Activated CD4-positive, CD25-positive, alpha-beta regulatory T cell treated with anti-CD3 and anti-CD28 coated beads, Interleukin-2, amount 50 U/mL, for 72 hours (primary cell): ENCODE data around the gene ODAD4.

ENCODE experiments used
- DNase-seq: peaks from one replicate; pipeline ENCODE4 v3.0.0; 2021

Gene ODAD4, protein sequence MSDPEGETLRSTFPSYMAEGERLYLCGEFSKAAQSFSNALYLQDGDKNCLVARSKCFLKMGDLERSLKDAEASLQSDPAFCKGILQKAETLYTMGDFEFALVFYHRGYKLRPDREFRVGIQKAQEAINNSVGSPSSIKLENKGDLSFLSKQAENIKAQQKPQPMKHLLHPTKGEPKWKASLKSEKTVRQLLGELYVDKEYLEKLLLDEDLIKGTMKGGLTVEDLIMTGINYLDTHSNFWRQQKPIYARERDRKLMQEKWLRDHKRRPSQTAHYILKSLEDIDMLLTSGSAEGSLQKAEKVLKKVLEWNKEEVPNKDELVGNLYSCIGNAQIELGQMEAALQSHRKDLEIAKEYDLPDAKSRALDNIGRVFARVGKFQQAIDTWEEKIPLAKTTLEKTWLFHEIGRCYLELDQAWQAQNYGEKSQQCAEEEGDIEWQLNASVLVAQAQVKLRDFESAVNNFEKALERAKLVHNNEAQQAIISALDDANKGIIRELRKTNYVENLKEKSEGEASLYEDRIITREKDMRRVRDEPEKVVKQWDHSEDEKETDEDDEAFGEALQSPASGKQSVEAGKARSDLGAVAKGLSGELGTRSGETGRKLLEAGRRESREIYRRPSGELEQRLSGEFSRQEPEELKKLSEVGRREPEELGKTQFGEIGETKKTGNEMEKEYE

DNA sequence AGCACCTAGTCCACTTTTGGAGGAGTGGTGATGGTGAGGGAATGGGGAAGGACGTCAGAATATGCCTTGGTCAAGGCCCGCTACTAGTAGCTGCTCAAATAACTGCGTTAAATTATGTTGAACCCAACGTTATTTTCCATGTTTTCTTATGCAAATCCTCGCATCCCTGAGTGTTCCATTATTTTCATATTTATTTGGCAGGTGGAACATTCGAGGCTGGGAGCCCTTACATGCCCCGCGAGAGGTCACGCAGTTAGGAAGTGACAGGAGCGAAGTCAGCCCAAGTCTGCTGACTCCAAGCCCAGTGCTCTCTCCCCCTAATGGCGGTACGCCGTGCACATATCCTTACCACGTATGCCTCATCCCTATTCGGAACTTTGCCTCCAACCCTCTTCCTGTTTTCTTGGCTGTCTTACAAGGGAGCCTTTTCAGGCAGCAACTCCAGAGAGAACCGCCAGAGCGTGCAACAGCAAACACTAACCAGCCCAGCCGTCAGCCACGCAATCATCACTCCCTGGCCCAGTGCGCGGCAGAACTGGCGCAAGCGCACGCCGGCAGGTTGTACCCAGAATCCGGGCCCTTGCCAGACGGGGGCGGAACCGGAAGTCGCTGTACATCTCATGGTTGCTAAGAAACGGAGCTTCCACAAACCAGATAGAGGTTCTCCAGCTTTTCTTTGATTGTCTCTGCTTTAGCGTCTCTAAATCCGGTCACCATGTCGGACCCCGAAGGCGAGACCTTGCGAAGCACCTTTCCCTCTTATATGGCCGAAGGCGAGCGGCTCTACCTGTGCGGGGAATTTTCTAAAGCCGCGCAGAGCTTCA is at the start of gene ODAD4:
Gene ODAD4 (plus strand): TSS at position 609 of the 824 bp plus-strand sequence. CDS start 107 bp downstream, at position 716.
- DNase-seq = peak; percentile 94

DNA sequence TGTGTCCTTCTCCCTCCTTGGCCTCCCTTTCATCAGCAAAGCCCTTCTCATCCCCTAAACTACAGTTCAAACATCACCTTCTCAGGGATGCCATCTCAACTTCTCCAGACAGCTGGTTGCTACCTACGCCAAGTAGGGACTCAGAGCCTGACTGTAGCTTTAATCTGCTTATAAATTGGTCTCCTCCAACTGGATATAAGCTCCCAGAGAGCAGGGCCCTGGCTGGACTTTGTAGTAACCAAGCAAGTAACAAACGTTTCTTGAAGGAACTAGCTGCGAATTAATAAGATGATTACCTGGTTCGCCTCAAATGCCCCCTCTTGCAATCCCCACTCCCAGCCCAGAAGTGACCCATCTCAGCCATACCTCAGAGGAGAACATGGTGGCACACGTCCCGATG is 47.7 kb upstream of the ODAD4 start:
- no peak for DNase-seq

DNA sequence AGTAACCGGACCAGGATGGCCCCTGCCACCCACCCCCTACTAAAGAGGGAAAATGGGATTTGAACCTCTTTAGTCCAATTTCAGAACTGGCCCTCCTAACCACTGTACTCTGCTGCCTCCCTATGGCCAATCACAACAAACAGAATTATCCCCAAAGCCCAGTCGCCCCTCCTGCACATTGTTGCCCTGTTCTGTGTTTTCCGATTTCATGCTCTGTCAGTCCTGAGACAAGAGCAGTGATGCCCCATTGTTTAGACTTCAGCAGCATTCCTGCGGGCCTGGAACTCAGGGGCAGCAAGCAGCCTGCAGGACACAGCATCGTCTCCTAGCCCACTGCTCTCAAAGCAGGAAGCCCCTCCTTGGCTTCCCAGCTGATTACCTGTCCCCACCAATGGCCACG is 44.7 kb upstream of the ODAD4 start:
- no peak for DNase-seq

- DNase-seq = no peak
Measured at GRCh38 chr17:41888332-41888965, 42.0 kb upstream of the ODAD4 start.

GRCh38 chr17:41891135-41892020 is 39.0 kb upstream of the ODAD4 start:
- no peak for DNase-seq

- DNase-seq = no peak
Measured at GRCh38 chr17:41892021-41892376, 38.4 kb upstream of the ODAD4 start.

- no peak for DNase-seq
Measured at GRCh38 chr17:41893384-41893783, 37.0 kb upstream of the ODAD4 start.

DNA sequence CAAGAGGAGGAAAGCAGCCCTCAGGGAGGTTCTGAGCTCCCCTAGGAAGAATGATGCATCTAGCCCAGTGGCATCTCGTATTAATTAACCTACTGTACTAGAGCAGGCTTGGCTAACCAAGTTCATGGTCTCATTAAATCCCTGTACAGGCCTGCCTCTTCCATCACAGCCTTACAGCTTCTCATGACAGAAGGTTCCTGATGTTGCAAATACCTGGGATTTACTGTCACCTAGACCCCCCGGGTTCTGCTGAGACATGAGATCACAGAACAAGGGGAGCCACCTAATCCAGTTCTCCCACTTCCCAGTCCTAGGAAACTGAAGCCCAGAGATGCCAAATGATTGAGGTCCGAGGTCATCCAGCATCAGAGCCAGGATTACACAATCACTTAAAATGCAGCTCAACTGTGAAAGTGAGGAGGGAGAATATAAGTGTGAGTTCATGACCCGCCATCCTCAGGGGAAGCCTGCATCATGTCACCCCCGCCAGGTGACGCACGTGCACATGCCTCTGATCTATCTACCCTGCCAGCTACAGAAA is 35.6 kb upstream of the ODAD4 start:
- no peak for DNase-seq

DNA sequence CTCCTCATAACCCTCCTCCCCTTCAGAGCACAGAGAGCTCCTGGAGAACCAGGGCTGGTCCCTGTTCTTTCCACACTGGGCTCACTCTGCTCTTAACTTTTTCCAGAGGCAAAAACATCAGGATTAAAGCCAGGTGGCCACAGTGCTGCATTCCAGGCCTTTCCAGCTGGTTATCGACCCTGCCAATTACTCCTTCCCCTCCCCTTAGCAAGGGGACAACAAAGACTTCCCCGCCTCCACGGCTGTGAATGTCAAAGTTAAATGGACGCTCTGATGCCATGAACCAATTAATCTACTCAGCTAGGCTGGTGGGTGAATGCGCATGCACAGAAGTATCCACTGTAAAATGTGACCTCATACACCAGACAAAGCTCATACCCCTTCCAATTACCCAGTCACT is 34.8 kb upstream of the ODAD4 start:
- DNase-seq = no peak

DNA sequence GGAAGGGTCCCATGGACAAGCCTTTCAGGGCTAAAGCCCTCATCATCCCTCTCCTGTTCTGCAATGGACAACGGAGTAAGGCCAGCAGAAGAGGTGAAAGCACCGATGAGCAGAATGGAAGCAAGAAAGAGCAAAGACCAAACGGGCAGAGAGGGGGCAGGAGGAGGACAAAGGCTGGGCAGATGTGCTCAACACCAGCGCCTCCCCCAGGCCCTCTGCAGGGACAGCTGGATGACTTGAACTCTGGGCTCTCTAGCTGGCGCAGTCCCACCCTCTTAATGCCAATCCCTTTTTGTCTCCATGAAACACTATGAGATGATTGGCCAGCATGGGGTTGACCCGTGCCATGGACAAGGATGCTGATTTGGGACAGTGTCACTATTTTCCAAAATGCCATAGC is 33.7 kb upstream of the ODAD4 start:
- no peak for DNase-seq

- DNase-seq = no peak
Measured at GRCh38 chr17:41901646-41902045, 28.8 kb upstream of the ODAD4 start.

DNA sequence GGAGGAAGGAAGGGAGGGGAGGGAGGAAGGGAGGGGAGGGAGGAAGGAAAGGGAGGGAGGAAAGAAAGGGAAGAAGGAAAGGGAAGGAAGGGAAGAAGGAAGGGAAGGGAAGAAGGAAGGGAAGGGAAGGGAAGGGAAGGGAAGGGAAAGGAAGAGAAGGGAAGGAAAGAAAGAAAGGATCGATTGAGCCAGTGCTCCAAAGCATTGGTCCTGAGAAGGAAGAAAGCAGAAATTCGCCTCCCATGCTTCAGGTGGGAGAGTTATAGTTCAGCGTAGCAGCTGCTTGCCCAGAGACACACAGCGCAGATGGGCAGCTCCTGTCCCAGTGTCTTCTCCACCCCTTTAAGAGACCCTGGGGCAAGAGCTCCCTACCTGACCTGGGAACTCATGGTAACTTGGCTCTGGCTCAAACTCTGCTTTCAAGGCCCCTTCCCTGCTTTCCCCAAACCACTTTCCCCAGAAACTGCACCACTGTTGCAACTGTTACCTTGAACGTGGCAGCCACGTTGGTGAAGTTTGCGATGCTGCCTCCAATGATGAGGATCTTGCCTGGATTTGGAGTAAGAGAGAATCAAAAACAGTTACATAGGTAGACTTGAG is 26.1 kb upstream of the ODAD4 start:
- DNase-seq = no peak

GRCh38 chr17:41905172-41905571 is 25.2 kb upstream of the ODAD4 start:
- no peak for DNase-seq

- no peak for DNase-seq
Measured at GRCh38 chr17:41906465-41907184, 23.8 kb upstream of the ODAD4 start.

DNA sequence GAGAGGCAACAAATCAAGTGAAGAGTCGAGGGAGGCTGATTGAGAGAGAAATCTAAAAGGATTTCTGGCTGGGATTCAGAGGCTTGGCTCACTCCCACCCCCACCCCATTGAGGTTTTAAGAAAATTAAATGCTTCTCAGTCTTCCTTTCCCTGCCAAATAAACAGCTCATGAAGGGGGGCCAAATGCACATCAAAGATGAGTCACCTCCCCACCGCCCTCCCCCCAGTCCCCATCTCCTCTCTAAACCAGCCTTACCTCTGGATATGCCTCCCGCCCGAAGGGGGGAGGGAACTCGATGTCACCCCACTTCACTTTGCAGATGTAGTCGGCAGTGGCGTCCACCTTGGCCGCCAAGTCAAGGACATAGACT is 23.2 kb upstream of the ODAD4 start:
- DNase-seq = no peak

- no peak for DNase-seq
Measured at GRCh38 chr17:41907633-41908539, 22.5 kb upstream of the ODAD4 start.

- no peak for DNase-seq
Measured at GRCh38 chr17:41909088-41909487, 21.3 kb upstream of the ODAD4 start.

DNA sequence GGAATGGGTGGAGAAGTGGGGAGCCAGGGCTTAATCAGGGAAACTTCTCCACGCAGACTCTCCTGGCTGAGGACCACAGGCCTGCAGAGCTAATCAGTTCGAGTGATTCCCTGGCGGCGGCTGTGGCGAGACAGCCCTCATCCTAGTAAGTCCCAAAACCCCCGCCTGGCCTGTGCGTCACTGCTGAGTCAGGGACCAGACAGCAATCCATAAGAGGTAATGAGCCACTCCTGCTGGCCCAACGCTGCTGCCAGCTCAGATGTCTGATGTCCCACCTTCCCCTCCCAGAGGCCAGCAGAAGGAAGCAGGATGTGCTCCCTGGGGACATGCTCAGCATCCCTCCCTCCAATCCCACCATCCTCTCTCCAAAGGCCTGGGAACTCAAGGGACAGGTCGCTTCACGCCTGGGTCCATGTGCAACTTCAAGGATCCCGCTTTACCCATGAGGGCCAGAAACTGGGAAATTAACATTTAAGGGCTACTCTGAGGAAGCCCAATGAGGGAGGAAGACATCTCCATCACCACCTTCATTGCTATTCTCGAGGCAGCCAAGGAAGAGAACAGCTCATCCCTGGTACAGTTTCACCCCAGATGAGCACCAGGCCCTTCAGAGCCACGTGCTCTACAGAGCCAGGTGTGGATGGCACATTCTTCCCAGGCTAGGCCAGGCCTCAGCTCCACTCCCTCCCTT is 19.6 kb upstream of the ODAD4 start:
- DNase-seq = no peak

- DNase-seq = no peak
Measured at GRCh38 chr17:41912925-41913324, 17.5 kb upstream of the ODAD4 start.
